GM20000 (cell line): ENCODE data around the gene UBFD1.
"Not testable (repeated sequence)": the region's sequence is repeated elsewhere in the genome, so short reads cannot be mapped to it uniquely, and the experiment has no call there.

ENCODE experiments used
- DNase-seq: peaks from one replicate; pipeline ENCODE4 v3.0.0; 2012; ENCODE audit warnings: low spot score
- TF ChIP-seq, protein P1 (sequence below): IDR thresholded peaks from 2 replicates; pipeline ENCODE4 v1.5.1; 2012; ENCODE audit warnings: mild to moderate bottlenecking, control low read depth; ENCODE audit errors: extremely low read depth, missing control alignments

The UBFD1 gene

GRCh38 chr16:23530062-23530461 is 27.5 kb upstream of the UBFD1 start:
- TF ChIP-seq, protein P1, sequence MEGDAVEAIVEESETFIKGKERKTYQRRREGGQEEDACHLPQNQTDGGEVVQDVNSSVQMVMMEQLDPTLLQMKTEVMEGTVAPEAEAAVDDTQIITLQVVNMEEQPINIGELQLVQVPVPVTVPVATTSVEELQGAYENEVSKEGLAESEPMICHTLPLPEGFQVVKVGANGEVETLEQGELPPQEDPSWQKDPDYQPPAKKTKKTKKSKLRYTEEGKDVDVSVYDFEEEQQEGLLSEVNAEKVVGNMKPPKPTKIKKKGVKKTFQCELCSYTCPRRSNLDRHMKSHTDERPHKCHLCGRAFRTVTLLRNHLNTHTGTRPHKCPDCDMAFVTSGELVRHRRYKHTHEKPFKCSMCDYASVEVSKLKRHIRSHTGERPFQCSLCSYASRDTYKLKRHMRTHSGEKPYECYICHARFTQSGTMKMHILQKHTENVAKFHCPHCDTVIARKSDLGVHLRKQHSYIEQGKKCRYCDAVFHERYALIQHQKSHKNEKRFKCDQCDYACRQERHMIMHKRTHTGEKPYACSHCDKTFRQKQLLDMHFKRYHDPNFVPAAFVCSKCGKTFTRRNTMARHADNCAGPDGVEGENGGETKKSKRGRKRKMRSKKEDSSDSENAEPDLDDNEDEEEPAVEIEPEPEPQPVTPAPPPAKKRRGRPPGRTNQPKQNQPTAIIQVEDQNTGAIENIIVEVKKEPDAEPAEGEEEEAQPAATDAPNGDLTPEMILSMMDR = no peak
- DNase-seq = no peak

- no peak for DNase-seq
- TF ChIP-seq, protein P1 = no peak
Observed at GRCh38 chr16:23532448-23532847, 25.1 kb upstream of the UBFD1 start.

DNA sequence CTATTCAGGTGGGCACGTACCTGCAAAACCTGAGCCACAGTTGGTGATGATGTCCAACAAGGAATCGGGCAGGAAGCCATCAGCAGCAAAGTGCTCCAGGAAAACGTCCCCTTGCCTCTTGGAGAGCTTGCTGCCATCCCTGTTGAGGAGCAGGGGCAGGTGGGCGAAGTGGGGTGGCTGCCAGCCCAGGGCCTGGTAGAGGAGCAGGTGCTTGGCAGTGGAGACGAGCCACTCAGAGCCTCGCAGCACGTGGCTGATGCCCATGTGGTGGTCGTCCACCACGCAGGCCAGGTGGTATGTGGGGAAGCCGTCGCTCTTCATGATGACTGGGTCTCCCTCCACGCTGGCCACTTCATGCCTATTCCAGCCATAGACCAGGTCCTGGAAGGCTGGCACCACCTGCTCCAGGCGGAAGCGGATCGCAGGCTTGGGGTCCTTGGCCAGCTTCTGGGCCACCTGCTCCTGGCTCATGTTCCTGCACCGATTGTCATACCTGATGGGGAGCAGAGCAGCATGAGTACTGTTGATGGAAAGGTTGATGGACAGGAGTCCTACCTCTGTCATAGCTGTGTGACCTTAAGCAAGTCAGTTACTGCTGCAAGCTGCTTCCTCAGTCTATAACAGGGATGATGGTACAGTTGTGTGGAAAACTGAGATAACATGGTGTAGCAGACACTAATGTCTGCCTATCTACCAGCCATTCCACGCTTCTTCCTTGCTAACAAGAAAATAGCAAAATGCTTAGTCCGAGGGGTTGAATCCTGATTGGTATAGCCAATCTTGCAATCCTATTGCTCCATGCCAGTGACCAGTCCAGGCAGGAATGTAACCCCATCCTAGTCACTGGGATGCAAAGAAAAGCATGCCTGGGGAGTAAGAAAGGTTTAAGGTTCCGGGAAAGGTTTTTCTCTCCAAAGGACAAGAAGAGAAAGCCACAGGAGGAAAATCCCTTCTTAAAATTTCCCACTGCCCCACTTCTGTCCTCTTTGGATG is 22.4 kb upstream of the UBFD1 start:
- DNase-seq = no peak

DNA sequence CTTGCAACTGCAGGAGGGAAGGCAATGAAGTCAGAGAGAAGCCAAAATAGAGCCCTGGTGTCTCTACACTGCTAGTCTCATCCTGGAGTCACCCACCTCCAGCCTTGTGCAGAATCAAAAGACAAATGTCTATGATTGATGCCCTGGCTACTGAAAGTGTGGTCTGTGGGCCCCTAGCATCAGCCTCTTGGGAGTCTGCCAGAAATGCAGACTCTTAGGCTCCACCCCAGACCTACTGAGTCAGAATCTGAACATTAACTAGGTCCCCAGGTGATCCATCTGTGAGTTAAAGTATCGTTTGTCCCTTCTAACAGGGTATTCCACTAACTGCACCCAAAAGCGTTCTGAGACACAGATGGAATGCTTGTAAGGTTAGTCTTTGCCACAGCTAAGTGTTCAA is 21.6 kb upstream of the UBFD1 start:
- TF ChIP-seq, protein P1 = no peak
- DNase-seq = no peak

More for the DNA sequence above, 22.4 kb upstream of the UBFD1 start:
- TF ChIP-seq, protein P1 = no peak

- no peak for DNase-seq
- TF ChIP-seq, protein P1 = no peak
Observed at GRCh38 chr16:23537390-23537789, 20.1 kb upstream of the UBFD1 start.

- TF ChIP-seq, protein P1 = no peak
- DNase-seq = no peak
Observed at GRCh38 chr16:23538919-23539278, 18.6 kb upstream of the UBFD1 start.

- TF ChIP-seq, protein P1 = no peak
- no peak for DNase-seq
Observed at GRCh38 chr16:23539984-23540816, 17.3 kb upstream of the UBFD1 start.

- DNase-seq = not testable (repeated sequence)
Observed at GRCh38 chr16:23540817-23541178, 16.7 kb upstream of the UBFD1 start.
